ENCODE results near the gene POC1B. TPM values are rescaled to one million over a fixed set of nuclear protein-coding genes. Genes with fewer than 3 reads are reported as not detected.

POC1B gene
- total RNA-seq, 1 donor from 2014 or later: 24.8 TPM

DNA sequence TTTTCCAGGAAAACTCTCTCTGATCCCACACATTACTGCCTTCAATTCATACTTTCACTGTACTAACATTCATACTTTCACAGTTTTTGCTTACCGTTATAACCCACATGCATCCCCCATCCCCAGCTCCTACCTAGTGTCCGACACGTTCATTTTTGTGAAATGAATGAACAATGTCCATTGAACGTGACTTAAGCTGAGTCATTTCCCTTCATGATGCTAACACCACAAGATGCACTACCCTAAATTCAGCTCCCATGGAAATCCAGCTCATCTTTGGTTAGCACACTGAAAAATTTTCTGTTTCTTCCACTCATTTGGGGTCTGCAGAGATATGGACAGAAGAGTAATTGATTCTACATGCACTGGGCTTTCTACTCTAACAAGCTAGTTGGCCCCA, 85.9 kb downstream of the POC1B start:
- intact Hi-C loops (cut with micrococcal nuclease): no loop called here
- Mint-ChIP-seq H3K4me3 (ENCODE audit: low read depth) (no peak overlapping the region), H3K4me1 (ENCODE audit: low read depth) (peaks cover 6% of the 10 kb centered on the region), H3K27ac (no peak overlapping the region), H3K27me3 (ENCODE audit: low read depth) (no peaks in the 10 kb centered on the region), H3K9me3 (peaks cover 28% of the 10 kb centered on the region), H3K36me3 (ENCODE audit: low read depth) (peaks cover 63% of the 10 kb centered on the region)
- DNase-seq (ENCODE audit: low spot score): no peak

DNA sequence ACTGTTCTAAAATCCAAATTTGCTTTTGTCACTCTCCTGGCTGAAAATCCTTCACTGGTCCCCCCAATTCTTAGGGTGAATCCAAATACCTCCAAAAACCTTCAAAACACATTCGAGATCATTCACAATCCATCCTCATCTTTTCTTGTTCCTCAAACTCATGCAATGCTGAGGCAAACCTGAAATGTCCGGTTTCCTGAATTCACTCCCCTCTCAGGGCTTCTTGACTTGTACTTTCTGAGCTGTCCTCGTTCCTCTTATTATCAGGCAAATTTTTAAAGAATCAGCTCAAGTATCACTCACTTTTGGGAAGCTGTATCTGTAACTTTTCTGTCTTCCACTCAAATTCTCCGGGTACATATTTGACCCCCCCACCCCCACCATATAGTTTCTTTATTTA, 88.6 kb downstream of the POC1B start:
- no peak overlapping the region for H3K4me3 Mint-ChIP-seq (ENCODE audit: low read depth)
- no peak overlapping the region for H3K27ac Mint-ChIP-seq
- H3K9me3 Mint-ChIP-seq: peaks cover 21% of the 10 kb centered on the region
- H3K27me3 Mint-ChIP-seq (ENCODE audit: low read depth): no peaks in the 10 kb centered on the region
- DNase-seq (ENCODE audit: low spot score): no peak
- intact Hi-C loops (cut with micrococcal nuclease): no loop called here
- H3K4me1 Mint-ChIP-seq (ENCODE audit: low read depth): peaks cover 6% of the 10 kb centered on the region
- H3K36me3 Mint-ChIP-seq (ENCODE audit: low read depth): peaks cover 57% of the 10 kb centered on the region

DNA sequence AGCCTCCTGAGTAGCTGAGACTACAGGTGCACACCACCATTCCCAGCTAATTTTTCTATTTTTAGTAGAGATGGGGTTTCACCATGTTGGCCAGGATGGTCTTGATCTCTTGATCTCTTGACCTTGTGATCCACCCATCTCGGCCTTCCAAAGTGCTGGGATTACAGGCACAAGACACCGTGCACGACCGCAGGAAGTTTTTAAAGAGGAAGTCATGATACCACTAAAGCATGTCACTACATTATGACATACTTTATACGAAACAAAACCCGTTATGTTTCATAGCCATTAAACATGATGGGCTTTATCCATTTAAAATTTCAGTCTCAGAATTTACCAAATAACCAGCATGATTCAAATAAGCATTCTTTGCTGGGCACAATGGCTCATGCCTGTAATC, 89.8 kb downstream of the POC1B start:
- no peaks in the 10 kb centered on the region for H3K27me3 Mint-ChIP-seq (ENCODE audit: low read depth)
- no peak overlapping the region for H3K4me3 Mint-ChIP-seq (ENCODE audit: low read depth)
- no peak overlapping the region for H3K27ac Mint-ChIP-seq
- DNase-seq (ENCODE audit: low spot score): no peak
- intact Hi-C loops (cut with micrococcal nuclease): no loop called here
- H3K9me3 Mint-ChIP-seq: peaks cover 15% of the 10 kb centered on the region
- H3K4me1 Mint-ChIP-seq (ENCODE audit: low read depth): peaks cover 3% of the 10 kb centered on the region
- peaks cover 47% of the 10 kb centered on the region for H3K36me3 Mint-ChIP-seq (ENCODE audit: low read depth)

DNA sequence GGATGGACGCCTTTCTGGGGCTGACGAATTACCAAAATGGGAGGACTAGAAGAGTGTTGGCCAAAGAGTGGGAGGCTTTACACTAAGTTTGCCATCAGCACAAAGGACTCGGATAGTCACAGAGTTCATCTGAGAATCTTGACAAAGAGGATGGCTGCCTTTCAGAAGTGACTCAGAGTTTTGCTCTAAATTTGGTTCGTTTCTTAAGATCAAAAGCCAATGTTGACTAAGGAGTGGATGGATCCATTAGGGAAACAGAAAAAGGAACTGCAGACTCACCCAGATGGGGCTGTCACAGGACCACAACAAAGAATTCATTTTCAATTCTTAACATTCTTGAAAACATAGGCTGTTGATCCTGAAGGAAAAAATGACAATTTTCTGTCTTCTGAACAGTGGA, 92.2 kb downstream of the POC1B start:
- peaks cover 43% of the 10 kb centered on the region for H3K36me3 Mint-ChIP-seq (ENCODE audit: low read depth)
- intact Hi-C loops (cut with micrococcal nuclease): no loop called here

DNA sequence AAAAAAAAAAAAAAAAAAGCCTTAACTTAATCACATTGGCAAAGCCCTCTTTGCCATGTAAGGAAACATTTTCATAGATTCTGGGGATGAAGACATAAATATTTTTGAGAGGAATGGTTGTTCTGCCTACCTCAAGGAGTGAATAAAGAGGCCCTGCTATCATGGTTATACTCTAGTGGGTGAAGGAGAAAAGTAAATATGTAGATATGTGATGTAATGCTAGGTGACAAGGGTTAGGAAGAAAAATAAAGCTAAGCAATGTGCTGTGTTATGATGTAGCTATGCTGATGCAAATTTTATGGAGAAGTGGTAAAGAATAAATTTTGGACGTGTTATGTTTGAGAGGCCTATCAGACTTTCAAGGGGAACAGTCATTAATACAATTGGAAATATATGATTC, 93.5 kb downstream of the POC1B start:
- Mint-ChIP-seq H3K36me3 (ENCODE audit: low read depth) (peaks cover 47% of the 10 kb centered on the region), H3K27ac (no peak overlapping the region), H3K4me3 (ENCODE audit: low read depth) (no peak overlapping the region), H3K4me1 (ENCODE audit: low read depth) (peaks cover 29% of the 10 kb centered on the region), H3K9me3 (peaks cover 4% of the 10 kb centered on the region), H3K27me3 (ENCODE audit: low read depth) (no peaks in the 10 kb centered on the region)
- intact Hi-C loops (cut with micrococcal nuclease): no loop called here
- DNase-seq (ENCODE audit: low spot score): no peak

More for the DNA sequence above, 92.2 kb downstream of the POC1B start:
- Mint-ChIP-seq H3K4me1 (ENCODE audit: low read depth) (peaks cover 19% of the 10 kb centered on the region), H3K27me3 (ENCODE audit: low read depth) (no peaks in the 10 kb centered on the region), H3K9me3 (peaks cover 9% of the 10 kb centered on the region), H3K4me3 (ENCODE audit: low read depth) (no peak overlapping the region), H3K27ac (no peak overlapping the region)
- DNase-seq (ENCODE audit: low spot score): no peak

DNA sequence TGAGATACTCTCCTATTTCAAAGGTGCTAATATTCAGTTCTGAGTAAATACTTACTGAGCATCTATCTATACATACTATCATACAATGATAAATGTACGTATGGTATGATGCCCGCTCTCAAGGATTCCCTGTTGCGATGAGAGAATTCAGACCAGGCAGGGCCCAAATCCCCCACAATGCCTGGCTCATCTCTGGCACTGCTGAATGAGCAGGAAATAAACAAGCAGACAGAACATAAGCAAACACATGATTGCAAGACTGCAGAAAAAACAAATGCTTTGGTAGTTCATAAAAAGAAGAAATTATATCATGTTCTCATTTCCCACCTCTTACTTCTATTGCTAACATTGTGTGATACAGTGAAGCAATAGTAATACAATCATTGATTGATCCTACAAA, 96.3 kb downstream of the POC1B start:
- peaks cover 55% of the 10 kb centered on the region for H3K36me3 Mint-ChIP-seq (ENCODE audit: low read depth)
- H3K4me1 Mint-ChIP-seq (ENCODE audit: low read depth): peaks cover 36% of the 10 kb centered on the region
- H3K9me3 Mint-ChIP-seq: no peaks in the 10 kb centered on the region
- H3K27ac Mint-ChIP-seq: peak overlapping the region; percentile 14
- no peaks in the 10 kb centered on the region for H3K27me3 Mint-ChIP-seq (ENCODE audit: low read depth)
- intact Hi-C loops (cut with micrococcal nuclease): loop anchor here (5.0 kb wide), 2 partner anchors 37 to 52 kb away; no protein-coding TSS in a partner anchor
- no peak overlapping the region for H3K4me3 Mint-ChIP-seq (ENCODE audit: low read depth)
- DNase-seq (ENCODE audit: low spot score): no peak

DNA sequence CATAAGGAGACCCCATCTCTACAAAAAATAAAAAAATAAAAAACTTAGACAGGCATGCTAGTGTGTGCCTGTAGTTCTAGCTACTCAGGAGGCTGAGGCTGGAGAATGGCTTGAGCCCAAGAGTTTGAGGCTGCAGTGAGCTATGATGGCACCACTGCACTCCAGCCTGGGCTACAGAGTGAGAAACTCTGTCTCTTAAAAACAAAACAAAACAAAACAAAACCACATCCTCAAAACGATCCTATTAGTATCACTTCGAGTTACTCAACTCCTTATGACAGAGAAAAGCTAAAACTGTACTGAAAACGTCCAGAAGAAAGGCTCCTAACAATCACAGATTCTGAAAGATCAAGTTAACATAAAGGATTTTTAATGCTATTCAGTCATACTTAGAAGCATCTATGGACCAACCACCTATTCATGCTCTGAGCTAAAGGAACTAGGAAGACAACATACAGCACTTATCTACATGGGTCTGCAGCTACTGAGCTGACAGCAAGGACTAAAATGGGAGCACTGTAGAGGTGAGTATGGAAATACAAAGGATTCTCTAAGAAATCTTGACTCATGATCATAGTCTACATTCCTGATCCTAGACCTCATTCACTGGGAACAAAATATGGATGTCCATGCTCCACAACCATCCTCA, 98.2 kb downstream of the POC1B start:
- H3K36me3 Mint-ChIP-seq (ENCODE audit: low read depth): peaks cover 53% of the 10 kb centered on the region
- peaks cover 38% of the 10 kb centered on the region for H3K4me1 Mint-ChIP-seq (ENCODE audit: low read depth)
- no peaks in the 10 kb centered on the region for H3K27me3 Mint-ChIP-seq (ENCODE audit: low read depth)
- intact Hi-C loops (cut with micrococcal nuclease): loop anchor here (5.0 kb wide), 2 partner anchors 35 to 50 kb away; no protein-coding TSS in a partner anchor
- H3K4me3 Mint-ChIP-seq (ENCODE audit: low read depth): peak overlapping the region; percentile 46
- H3K9me3 Mint-ChIP-seq: no peaks in the 10 kb centered on the region
- H3K27ac Mint-ChIP-seq: peak overlapping the region; percentile 73
- DNase-seq (ENCODE audit: low spot score): peak; percentile 18

DNA sequence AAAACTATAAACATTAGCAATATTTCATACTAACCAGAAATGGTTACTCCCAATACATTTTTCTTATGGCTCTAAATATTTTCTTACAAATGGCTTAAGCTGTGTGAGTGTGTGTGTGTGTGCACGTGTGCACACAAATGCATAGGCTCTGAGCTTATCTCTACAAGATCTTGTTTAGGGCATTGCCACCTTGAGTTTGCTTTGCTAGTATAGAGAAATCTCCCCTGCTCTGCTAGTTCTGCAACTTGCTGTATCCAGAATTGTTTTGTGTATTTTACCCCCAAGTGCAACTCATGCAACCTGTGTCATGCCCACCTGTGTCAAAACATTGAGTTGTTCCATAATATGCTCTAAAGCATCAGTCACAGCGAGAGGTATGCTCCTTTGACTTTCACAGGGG, 101.0 kb downstream of the POC1B start:
- H3K27ac Mint-ChIP-seq: no peak overlapping the region
- no peak overlapping the region for H3K4me3 Mint-ChIP-seq (ENCODE audit: low read depth)
- DNase-seq (ENCODE audit: low spot score): no peak
- intact Hi-C loops (cut with micrococcal nuclease): loop anchor here (5.0 kb wide), 2 partner anchors 33 to 48 kb away; no protein-coding TSS in a partner anchor
- no peaks in the 10 kb centered on the region for H3K27me3 Mint-ChIP-seq (ENCODE audit: low read depth)
- H3K36me3 Mint-ChIP-seq (ENCODE audit: low read depth): peaks cover 62% of the 10 kb centered on the region
- no peaks in the 10 kb centered on the region for H3K9me3 Mint-ChIP-seq
- peaks cover 48% of the 10 kb centered on the region for H3K4me1 Mint-ChIP-seq (ENCODE audit: low read depth)

DNA sequence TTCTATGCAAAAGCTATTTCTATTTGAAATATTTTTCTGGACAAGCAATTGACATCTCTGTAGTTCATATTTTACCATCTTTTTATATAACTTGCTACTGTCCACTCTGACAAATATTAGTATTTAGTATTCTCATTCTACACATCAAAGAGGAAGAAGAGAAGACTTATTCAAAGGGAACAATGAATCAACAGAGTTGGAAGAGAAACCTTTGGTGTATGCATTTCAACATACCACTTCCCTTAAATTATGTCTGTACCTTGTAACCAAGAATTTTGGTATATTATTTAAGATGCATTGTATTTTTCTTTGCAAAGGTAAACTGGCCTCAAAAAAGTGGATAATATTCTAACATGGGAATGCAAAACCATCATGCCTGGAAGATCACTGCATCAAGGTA, 101.5 kb downstream of the POC1B start:
- Mint-ChIP-seq H3K27ac (no peak overlapping the region), H3K9me3 (no peaks in the 10 kb centered on the region), H3K27me3 (ENCODE audit: low read depth) (no peaks in the 10 kb centered on the region), H3K36me3 (ENCODE audit: low read depth) (peaks cover 58% of the 10 kb centered on the region), H3K4me1 (ENCODE audit: low read depth) (peaks cover 44% of the 10 kb centered on the region), H3K4me3 (ENCODE audit: low read depth) (no peak overlapping the region)
- intact Hi-C loops (cut with micrococcal nuclease): no loop called here
- DNase-seq (ENCODE audit: low spot score): no peak

DNA sequence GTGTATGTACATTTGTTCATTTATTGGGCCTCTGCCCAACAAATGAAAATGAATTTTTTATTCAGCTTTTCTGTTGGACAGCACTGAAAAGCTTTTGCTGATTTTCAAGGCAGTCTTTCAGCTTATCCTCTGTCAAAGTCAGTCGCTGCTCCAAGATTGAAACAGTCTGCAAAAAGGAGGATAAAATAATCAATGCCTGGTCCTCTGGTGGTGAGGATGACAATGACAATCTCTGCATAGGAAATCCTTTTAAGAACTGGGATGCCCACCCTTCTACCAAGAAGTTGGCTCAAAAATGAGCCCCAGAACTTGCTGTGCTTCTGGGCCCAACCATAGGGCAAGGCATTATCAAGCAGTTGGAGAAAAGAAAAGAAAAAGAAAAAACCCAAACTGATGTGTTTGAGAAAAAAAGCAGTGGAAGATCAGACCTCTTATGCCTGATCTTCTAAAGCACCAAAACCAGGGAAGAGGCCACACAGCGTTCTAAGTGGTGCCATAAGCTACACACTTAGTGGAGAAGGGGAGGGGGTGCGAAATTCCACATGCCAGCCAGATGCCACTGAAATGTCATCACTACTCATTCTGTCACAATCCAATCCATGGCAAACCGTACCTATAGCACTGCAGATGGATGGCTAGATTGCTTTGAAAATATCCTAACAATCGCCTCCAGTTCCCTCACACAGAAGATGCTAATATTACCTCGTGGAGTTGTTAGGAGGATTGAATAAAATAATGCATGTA, 104.6 kb downstream of the POC1B start:
- Mint-ChIP-seq H3K27ac (peak overlapping the region; percentile 3), H3K9me3 (no peaks in the 10 kb centered on the region), H3K4me3 (ENCODE audit: low read depth) (no peak overlapping the region), H3K27me3 (ENCODE audit: low read depth) (no peaks in the 10 kb centered on the region), H3K4me1 (ENCODE audit: low read depth) (peaks cover 31% of the 10 kb centered on the region), H3K36me3 (ENCODE audit: low read depth) (peaks cover 56% of the 10 kb centered on the region)
- intact Hi-C loops (cut with micrococcal nuclease): no loop called here
- DNase-seq (ENCODE audit: low spot score): no peak

DNA sequence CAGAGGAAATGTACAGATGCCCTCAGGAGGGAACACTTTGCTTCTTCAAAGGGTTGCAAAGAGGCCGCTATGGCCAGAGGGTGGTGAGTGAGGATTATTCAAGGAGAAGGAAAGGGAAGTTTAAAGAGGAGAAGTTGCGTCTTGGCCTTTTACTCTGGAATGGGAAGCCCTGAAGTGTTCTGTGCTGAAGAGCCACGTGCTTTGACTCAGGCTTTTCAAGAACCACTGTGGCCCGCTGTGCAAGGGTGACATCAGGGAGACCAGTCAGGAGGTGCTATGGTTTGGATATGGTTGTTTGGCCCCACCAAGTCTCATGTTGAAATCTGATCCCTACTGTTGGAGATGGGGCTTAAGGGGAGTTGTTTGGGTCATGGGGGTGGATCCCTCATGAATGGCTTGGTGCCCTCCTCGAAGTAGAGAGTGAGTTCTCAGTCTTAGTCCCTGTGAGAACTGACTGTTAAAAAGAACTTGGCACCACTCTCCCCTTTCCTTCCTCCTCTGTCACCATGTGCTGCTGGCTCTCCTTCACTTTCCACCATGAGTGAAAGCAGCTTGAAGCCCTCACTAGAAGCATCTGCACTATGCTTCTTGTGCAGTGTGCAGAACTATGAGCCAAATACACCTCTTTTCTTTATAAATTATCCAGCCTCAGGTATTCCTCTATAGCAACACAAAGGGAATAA, 107.5 kb downstream of the POC1B start:
- Mint-ChIP-seq H3K27me3 (ENCODE audit: low read depth) (no peaks in the 10 kb centered on the region), H3K27ac (no peak overlapping the region)
- no peak for DNase-seq (ENCODE audit: low spot score)

DNA sequence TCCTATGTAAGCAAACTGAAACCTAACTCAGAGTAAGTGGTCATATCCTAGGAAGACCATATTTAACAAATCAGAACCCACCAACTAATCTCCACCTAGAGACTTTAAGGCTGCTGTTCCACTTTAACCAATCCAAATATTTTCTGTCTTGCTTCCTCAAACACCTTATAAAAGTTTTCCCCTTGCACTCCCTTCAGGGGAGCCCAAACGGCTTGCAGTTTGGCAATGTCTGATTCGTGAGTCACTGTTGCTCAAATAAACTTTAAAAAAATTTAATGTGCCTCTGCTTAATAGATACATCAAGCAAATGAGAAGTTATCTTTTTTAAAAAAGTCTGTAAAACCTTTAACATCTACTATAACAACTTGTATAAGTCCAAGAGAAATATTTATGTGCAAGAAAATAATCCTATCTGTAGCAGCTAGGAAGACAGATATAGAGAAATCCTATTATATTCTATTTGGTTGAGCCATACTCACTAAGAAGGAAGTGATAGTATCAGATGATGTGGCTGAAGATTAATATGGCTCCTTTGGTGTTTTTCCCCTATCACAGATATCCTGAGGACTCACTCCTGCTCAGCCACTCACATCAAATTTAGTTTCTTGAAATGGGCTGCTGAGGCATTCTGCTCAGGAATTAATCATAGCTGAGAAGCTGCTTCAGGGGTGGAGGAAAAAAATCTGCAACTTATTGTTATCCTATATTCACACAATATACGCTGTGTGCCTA, 108.4 kb downstream of the POC1B start:
- Mint-ChIP-seq H3K9me3 (no peaks in the 10 kb centered on the region), H3K4me3 (ENCODE audit: low read depth) (no peak overlapping the region), H3K27me3 (ENCODE audit: low read depth) (no peaks in the 10 kb centered on the region), H3K4me1 (ENCODE audit: low read depth) (peaks cover 26% of the 10 kb centered on the region), H3K36me3 (ENCODE audit: low read depth) (peaks cover 35% of the 10 kb centered on the region), H3K27ac (no peak overlapping the region)
- intact Hi-C loops (cut with micrococcal nuclease): no loop called here
- DNase-seq (ENCODE audit: low spot score): no peak

More for the DNA sequence above, 107.5 kb downstream of the POC1B start:
- Mint-ChIP-seq H3K4me3 (ENCODE audit: low read depth) (no peak overlapping the region), H3K36me3 (ENCODE audit: low read depth) (peaks cover 35% of the 10 kb centered on the region), H3K4me1 (ENCODE audit: low read depth) (peaks cover 27% of the 10 kb centered on the region), H3K9me3 (no peaks in the 10 kb centered on the region)
- intact Hi-C loops (cut with micrococcal nuclease): no loop called here

Measured in activated T-helper 2 cell treated with anti-CD3 and anti-CD28 coated beads, Interferon-gamma antibody, Interleukin-2, Interleukin-4, amounts not matched to agents 10 μg/mL and 5 μg/mL and 100 μg/mL, durations not matched to agents 14 hours and 24 hours and 36 hours (primary cell).